Nephron (organoid): ENCODE measurements around the gene RIC1.

Source experiments
- H3K27ac Mint-ChIP-seq, 3 experiments: 2 replicates each; pipeline ENCODE4 v1.8.0; 2020; ENCODE audit warnings: mixed read lengths in 3 of 3, mild to moderate bottlenecking in 2 of 3, moderate library complexity in 1 of 3
- H3K27me3 Mint-ChIP-seq: 2 replicates; pipeline ENCODE4 v1.8.0; 2021; ENCODE audit warnings: low read depth, mild to moderate bottlenecking, moderate library complexity, mixed read lengths
- H3K36me3 Mint-ChIP-seq: 2 replicates; pipeline ENCODE4 v1.8.0; 2020; ENCODE audit warnings: low read depth, mixed read lengths
- H3K4me1 Mint-ChIP-seq: 2 replicates; pipeline ENCODE4 v1.8.0; 2020; ENCODE audit warnings: mixed read lengths
- H3K4me3 Mint-ChIP-seq, 3 experiments: 2 replicates each; pipeline ENCODE4 v1.8.0; 2020; ENCODE audit warnings: mild to moderate bottlenecking in 3 of 3, mixed read lengths in 3 of 3, moderate library complexity in 2 of 3
- H3K9me3 Mint-ChIP-seq: 2 replicates; pipeline ENCODE4 v1.8.0; 2020; ENCODE audit warnings: mixed read lengths
- CTCF ChIP-seq, 3 experiments: fragments of 200-600 bp; sonication (generic); IDR thresholded peaks; one replicate each; pipeline ENCODE4 v1.5.0; 2021; ENCODE audit warnings: antibody characterized with exemption in 3 of 3; ENCODE audit not compliant: unreplicated experiment in 3 of 3

RIC1 gene

GRCh38 chr9:5688109-5688508 lies 59.2 kb downstream of the RIC1 start:
- H3K4me3 Mint-ChIP-seq = no peak overlapping the region
- no peak for TF ChIP-seq CTCF (IDR thresholded peaks at IDR 0.05; ENCODE audit: unreplicated experiment in 3 of 3)
- H3K36me3 Mint-ChIP-seq = peaks cover 36% of the 10 kb centered on the region
- no peaks in the 10 kb centered on the region for H3K27me3 Mint-ChIP-seq
- H3K4me1 Mint-ChIP-seq = no peaks in the 10 kb centered on the region
- peaks cover 26% of the 10 kb centered on the region for H3K9me3 Mint-ChIP-seq
- peak overlapping the region in 1 of 3 experiments; percentile 73 for H3K27ac Mint-ChIP-seq

- Mint-ChIP-seq H3K27me3 (no peaks in the 10 kb centered on the region), H3K4me3 (no peak overlapping the region), H3K4me1 (no peaks in the 10 kb centered on the region), H3K27ac (no peak overlapping the region), H3K36me3 (peaks cover 20% of the 10 kb centered on the region), H3K9me3 (peaks cover 14% of the 10 kb centered on the region)
- no peak for TF ChIP-seq CTCF (IDR thresholded peaks at IDR 0.05; ENCODE audit: unreplicated experiment in 3 of 3)
These were observed 61.4 kb downstream of the RIC1 start for GRCh38 chr9:5690278-5690677.

- peaks cover 9% of the 10 kb centered on the region for H3K36me3 Mint-ChIP-seq
- H3K27me3 Mint-ChIP-seq = no peaks in the 10 kb centered on the region
- peaks cover 4% of the 10 kb centered on the region for H3K4me1 Mint-ChIP-seq
- H3K9me3 Mint-ChIP-seq = no peaks in the 10 kb centered on the region
- no peak overlapping the region for H3K27ac Mint-ChIP-seq
- H3K4me3 Mint-ChIP-seq = no peak overlapping the region
- no peak for TF ChIP-seq CTCF (IDR thresholded peaks at IDR 0.05; ENCODE audit: unreplicated experiment in 3 of 3)
These were observed 67.0 kb downstream of the RIC1 start for GRCh38 chr9:5695860-5696259.

- TF ChIP-seq CTCF (IDR thresholded peaks at IDR 0.05; ENCODE audit: unreplicated experiment in 3 of 3) = no peak
- no peak overlapping the region for H3K4me3 Mint-ChIP-seq
- peaks cover 16% of the 10 kb centered on the region for H3K36me3 Mint-ChIP-seq
- H3K9me3 Mint-ChIP-seq = peaks cover 1% of the 10 kb centered on the region
- H3K27me3 Mint-ChIP-seq = no peaks in the 10 kb centered on the region
- H3K27ac Mint-ChIP-seq = no peak overlapping the region
- peaks cover 4% of the 10 kb centered on the region for H3K4me1 Mint-ChIP-seq
These were observed 68.0 kb downstream of the RIC1 start for GRCh38 chr9:5696884-5697283.

GRCh38 chr9:5698004-5698403 lies 69.1 kb downstream of the RIC1 start:
- peaks cover 4% of the 10 kb centered on the region for H3K4me1 Mint-ChIP-seq
- H3K4me3 Mint-ChIP-seq = no peak overlapping the region
- H3K27ac Mint-ChIP-seq = no peak overlapping the region
- TF ChIP-seq CTCF (IDR thresholded peaks at IDR 0.05; ENCODE audit: unreplicated experiment in 3 of 3) = no peak
- H3K27me3 Mint-ChIP-seq = no peaks in the 10 kb centered on the region
- H3K9me3 Mint-ChIP-seq = peaks cover 9% of the 10 kb centered on the region
- H3K36me3 Mint-ChIP-seq = peaks cover 26% of the 10 kb centered on the region

- TF ChIP-seq CTCF (IDR thresholded peaks at IDR 0.05; ENCODE audit: unreplicated experiment in 3 of 3) = no peak
- H3K4me3 Mint-ChIP-seq = no peak overlapping the region
- no peak overlapping the region for H3K27ac Mint-ChIP-seq
- H3K9me3 Mint-ChIP-seq = peaks cover 14% of the 10 kb centered on the region
- H3K36me3 Mint-ChIP-seq = peaks cover 33% of the 10 kb centered on the region
- peaks cover 4% of the 10 kb centered on the region for H3K4me1 Mint-ChIP-seq
- H3K27me3 Mint-ChIP-seq = no peaks in the 10 kb centered on the region
These were observed 70.1 kb downstream of the RIC1 start for GRCh38 chr9:5698810-5699556.
